ENCODE data around the gene UTP4. TPM values are rescaled to one million over a fixed set of nuclear protein-coding genes. Genes with fewer than 3 reads are reported as not detected.

UTP4 gene
- total RNA-seq = 45.0 to 49.4 TPM (median 48.0 TPM) in 3 replicates

GRCh38 chr16:69132424-69133252 lies at the start of gene UTP4, which contains the start of gene CHTF8:
Gene UTP4 (plus strand): TSS chr16:69132649. CDS start chr16:69133460, 811 bp downstream.
Gene CHTF8 (minus strand): TSS chr16:69132588. CDS start chr16:69121458, 11,130 bp downstream.
- Mint-ChIP-seq H3K27me3 (ENCODE audit: low read depth) (no peaks in the 10 kb centered on the region), H3K4me1 (peaks cover 44% of the 10 kb centered on the region), H3K4me3 (peak within 1 kb of the TSS; percentile 88), H3K9me3 (no peaks in the 10 kb centered on the region), H3K36me3 (peaks cover 10% of the 10 kb centered on the region), H3K27ac (peak within 1 kb of the TSS; percentile 97)
- TF ChIP-seq CTCF (IDR thresholded peaks at IDR 0.05; ENCODE audit: unreplicated experiment) = no peak
- peak; percentile 83 to 87 for DNase-seq (ENCODE audit: low spot score in 2 of 2, unreplicated experiment in 2 of 2)

- Mint-ChIP-seq H3K9me3 (no peaks in the 10 kb centered on the region), H3K36me3 (no peaks in the 10 kb centered on the region), H3K27ac (no peak overlapping the region), H3K4me1 (no peaks in the 10 kb centered on the region), H3K27me3 (ENCODE audit: low read depth) (no peaks in the 10 kb centered on the region), H3K4me3 (no peak overlapping the region)
- TF ChIP-seq CTCF (IDR thresholded peaks at IDR 0.05; ENCODE audit: unreplicated experiment) = no peak
- DNase-seq (ENCODE audit: low spot score in 2 of 2, unreplicated experiment in 2 of 2) = no peak
Observed at GRCh38 chr16:69083306-69083941, 49.0 kb upstream of the UTP4 start.

GRCh38 chr16:69084289-69084688 lies 48.2 kb upstream of the UTP4 start:
- Mint-ChIP-seq H3K27me3 (ENCODE audit: low read depth) (no peaks in the 10 kb centered on the region), H3K27ac (no peak overlapping the region), H3K9me3 (no peaks in the 10 kb centered on the region), H3K4me3 (no peak overlapping the region), H3K36me3 (no peaks in the 10 kb centered on the region), H3K4me1 (peaks cover under 1% of the 10 kb centered on the region)
- TF ChIP-seq CTCF (IDR thresholded peaks at IDR 0.05; ENCODE audit: unreplicated experiment) = no peak
- DNase-seq (ENCODE audit: low spot score in 2 of 2, unreplicated experiment in 2 of 2) = no peak

GRCh38 chr16:69085032-69085695 lies 47.3 kb upstream of the UTP4 start:
- Mint-ChIP-seq H3K4me3 (no peak overlapping the region), H3K27ac (no peak overlapping the region), H3K9me3 (no peaks in the 10 kb centered on the region), H3K4me1 (peaks cover 3% of the 10 kb centered on the region), H3K36me3 (no peaks in the 10 kb centered on the region), H3K27me3 (ENCODE audit: low read depth) (no peaks in the 10 kb centered on the region)
- DNase-seq (ENCODE audit: low spot score in 2 of 2, unreplicated experiment in 2 of 2) = no peak
- TF ChIP-seq CTCF (IDR thresholded peaks at IDR 0.05; ENCODE audit: unreplicated experiment) = no peak

- no peak for TF ChIP-seq CTCF (IDR thresholded peaks at IDR 0.05; ENCODE audit: unreplicated experiment)
- DNase-seq (ENCODE audit: low spot score in 2 of 2, unreplicated experiment in 2 of 2) = no peak
- Mint-ChIP-seq H3K27me3 (ENCODE audit: low read depth) (no peaks in the 10 kb centered on the region), H3K4me3 (no peak overlapping the region), H3K27ac (peak overlapping the region; percentile 56), H3K9me3 (no peaks in the 10 kb centered on the region), H3K36me3 (no peaks in the 10 kb centered on the region), H3K4me1 (peaks cover 3% of the 10 kb centered on the region)
Observed at GRCh38 chr16:69087161-69087581, 45.3 kb upstream of the UTP4 start.

All from mesothelial cell of epicardium (in vitro differentiated cells).